Measurements from ENCODE around the gene DNM2.
"Not testable (repeated sequence)": the region's sequence is repeated elsewhere in the genome, so short reads cannot be mapped to it uniquely, and the experiment has no call there.

The DNM2 gene

DNA sequence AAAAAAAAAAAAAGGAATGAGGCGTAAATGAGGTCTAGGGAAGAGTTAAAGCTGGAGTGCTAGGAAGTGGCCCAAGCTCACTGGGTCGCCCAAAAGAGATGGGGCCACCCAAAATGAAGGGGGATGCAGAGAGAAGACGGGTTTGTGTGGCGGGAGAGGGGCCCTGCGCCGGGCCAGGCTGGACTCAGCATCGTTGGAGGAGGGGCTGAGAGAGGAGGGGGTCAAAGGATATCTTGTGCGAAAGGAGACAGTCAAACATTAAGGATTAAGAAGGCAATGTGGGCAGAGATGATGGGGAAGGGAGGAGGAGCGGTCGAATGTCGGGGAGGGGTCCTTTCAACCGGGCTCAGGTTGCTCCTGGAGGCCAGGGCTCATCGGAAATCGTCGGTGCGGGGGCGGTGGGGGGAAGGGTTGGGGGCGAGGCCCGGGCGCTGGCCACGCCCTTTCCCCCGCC, 152.6 kb downstream of the DNM2 start:
- DNase-seq (ENCODE audit: insufficient read length) (no peak), FAIRE-seq (no peak)
- no peak for TF ChIP-seq TAF1 (IDR thresholded peaks at IDR 0.05; ENCODE audit: borderline replicate concordance, low read depth, low read length)
- no peak for TF ChIP-seq POLR2A (IDR thresholded peaks at IDR 0.05; ENCODE audit: low read depth, low read length)
- TF ChIP-seq POLR2AphosphoS5 (IDR thresholded peaks at IDR 0.05; ENCODE audit: low read depth, low read length) = no peak

DNA sequence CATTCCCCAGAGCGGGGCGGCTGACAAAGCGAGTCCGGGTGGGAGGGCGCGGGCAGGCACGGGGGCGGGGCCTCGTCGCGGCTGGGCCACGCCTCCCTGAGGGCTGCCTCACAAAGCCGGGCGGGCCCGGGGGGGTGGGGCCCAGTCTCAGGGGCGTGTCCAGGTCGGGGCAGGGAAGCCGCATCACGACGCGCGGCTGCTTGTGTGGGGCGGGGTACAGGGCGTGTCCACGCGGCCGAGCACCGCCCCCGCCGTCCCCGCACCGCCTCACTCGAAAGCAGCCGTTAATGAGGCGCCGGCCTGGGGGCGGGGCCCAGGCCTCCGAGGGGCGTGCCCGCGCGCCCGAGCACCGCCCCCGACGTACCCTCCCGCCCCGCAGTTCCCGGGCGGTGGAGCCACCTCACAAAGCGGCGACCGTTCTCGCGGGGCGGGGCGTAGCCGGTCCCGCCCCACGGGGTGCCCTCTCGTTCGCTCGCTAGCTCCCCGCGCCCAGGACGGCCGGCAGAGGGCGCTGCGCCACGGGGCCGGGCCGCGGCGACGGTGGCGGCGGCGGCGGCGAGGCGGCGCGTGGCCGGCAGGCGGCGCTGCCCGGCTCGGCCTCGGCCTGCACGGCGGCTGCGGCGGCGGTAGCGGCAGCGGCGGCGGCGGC, 153.2 kb downstream of the DNM2 start, which contains the start of gene CARM1:
Gene CARM1, plus strand, starts transcription at position 599 of the 649 bp plus-strand sequence. CDS start 150 bp downstream, outside the sequence.
- DNase-seq (ENCODE audit: insufficient read length) = peak; percentile 96
- peak; percentile 97 for FAIRE-seq
- TF ChIP-seq POLR2A (IDR thresholded peaks at IDR 0.05; ENCODE audit: low read depth, low read length) = no peak
- no peak for TF ChIP-seq POLR2AphosphoS5 (IDR thresholded peaks at IDR 0.05; ENCODE audit: low read depth, low read length)

DNA sequence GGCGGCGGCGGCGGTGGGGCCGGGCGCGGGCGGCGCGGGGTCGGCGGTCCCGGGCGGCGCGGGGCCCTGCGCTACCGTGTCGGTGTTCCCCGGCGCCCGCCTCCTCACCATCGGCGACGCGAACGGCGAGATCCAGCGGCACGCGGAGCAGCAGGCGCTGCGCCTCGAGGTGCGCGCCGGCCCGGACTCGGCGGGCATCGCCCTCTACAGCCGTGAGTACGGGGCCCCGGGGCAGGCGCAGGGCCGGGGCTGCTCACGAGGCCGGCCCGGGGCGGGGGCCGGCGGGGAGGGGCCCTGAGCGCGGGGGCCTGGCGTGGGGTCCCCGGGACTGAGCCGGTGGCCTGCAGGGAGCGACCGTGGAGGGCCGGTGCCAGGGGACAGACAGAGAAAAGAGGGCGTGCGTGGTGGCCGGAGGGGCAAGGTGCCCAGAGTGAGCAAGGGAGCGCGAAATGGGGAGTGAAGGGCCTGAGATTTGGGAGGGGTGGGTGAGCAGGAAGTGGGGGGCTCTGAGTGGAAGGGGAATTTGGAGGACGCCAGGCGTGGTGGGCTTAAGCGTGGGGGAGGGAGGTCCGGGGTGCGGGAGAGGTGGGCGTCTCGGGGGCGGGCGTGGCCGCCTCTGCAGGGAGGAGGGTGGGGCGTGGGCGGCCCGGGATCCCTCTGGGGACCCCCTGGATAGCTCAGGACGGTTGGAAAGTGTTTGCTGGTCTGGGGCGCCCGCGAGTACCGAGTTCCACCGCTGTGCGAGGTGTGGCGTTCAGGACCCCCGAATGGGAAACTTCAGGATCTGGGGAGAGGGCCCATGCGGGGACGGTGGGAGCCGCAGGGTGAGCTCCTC, 154.0 kb downstream of the DNM2 start:
- FAIRE-seq (no peak), DNase-seq (ENCODE audit: insufficient read length) (no peak)
- TF ChIP-seq TAF1 (IDR thresholded peaks at IDR 0.05; ENCODE audit: borderline replicate concordance, low read depth, low read length) (no peak), POLR2A (IDR thresholded peaks at IDR 0.05; ENCODE audit: low read depth, low read length) (no peak; the same call in 1 of the 2 replicates), POLR2AphosphoS5 (IDR thresholded peaks at IDR 0.05; ENCODE audit: low read depth, low read length) (no peak; the same call in 1 of the 2 replicates)

DNA sequence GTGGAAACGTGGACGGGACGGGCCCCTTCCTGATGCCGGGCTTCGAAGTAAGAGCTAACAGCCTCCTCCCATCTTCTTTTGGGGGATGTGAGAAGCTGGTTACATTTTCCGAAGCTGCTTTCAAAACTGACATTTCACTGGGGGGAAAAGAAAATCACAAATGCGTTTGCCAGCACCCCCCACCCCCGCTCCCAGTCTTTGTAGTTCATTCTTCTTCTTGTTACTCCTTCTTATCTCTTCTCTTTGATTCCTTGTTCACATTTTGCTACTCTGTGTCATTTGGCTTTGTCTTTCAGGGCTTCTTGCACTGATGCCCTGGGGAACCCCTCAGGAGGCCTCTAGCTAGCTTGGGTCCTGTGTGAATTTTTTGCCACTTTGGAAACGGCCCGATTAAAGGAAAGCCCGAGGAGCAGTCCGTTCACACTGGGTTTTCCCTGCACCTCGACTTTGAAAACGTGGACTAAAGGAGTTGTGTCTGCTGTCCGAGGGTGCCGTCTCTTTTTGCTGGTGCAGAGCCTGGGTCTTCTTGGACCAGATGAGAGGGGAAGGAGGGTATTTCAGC, 154.7 kb downstream of the DNM2 start:
- TF ChIP-seq TAF1 (IDR thresholded peaks at IDR 0.05; ENCODE audit: borderline replicate concordance, low read depth, low read length) (no peak), POLR2A (IDR thresholded peaks at IDR 0.05; ENCODE audit: low read depth, low read length) (no peak), POLR2AphosphoS5 (IDR thresholded peaks at IDR 0.05; ENCODE audit: low read depth, low read length) (no peak)
- FAIRE-seq (peak; percentile 33), DNase-seq (ENCODE audit: insufficient read length) (no peak)

DNA sequence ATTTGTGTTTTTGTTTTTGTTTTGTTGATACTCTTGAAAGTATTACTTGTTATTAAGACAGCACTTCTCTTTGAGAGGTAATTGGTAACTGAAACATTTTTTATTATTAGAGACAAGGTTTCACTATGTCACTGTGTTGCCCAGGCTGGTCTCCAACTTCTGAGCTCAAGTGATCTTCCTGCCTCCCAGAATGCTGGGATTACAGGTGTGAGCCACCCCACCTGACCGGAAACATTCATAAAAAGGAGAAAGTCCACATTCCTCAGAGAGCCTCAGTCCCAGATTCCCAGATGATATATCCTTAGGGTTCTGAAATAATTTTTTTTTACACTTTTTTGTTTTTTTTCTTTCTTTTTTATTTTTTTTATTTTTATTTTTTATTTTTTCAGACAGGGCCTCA, 156.1 kb downstream of the DNM2 start:
- FAIRE-seq = no peak
- no peak for TF ChIP-seq POLR2A (IDR thresholded peaks at IDR 0.05; ENCODE audit: low read depth, low read length)
- no peak for TF ChIP-seq TAF1 (IDR thresholded peaks at IDR 0.05; ENCODE audit: borderline replicate concordance, low read depth, low read length)
- no peak for TF ChIP-seq POLR2AphosphoS5 (IDR thresholded peaks at IDR 0.05; ENCODE audit: low read depth, low read length)
- DNase-seq (ENCODE audit: insufficient read length) = no peak

DNA sequence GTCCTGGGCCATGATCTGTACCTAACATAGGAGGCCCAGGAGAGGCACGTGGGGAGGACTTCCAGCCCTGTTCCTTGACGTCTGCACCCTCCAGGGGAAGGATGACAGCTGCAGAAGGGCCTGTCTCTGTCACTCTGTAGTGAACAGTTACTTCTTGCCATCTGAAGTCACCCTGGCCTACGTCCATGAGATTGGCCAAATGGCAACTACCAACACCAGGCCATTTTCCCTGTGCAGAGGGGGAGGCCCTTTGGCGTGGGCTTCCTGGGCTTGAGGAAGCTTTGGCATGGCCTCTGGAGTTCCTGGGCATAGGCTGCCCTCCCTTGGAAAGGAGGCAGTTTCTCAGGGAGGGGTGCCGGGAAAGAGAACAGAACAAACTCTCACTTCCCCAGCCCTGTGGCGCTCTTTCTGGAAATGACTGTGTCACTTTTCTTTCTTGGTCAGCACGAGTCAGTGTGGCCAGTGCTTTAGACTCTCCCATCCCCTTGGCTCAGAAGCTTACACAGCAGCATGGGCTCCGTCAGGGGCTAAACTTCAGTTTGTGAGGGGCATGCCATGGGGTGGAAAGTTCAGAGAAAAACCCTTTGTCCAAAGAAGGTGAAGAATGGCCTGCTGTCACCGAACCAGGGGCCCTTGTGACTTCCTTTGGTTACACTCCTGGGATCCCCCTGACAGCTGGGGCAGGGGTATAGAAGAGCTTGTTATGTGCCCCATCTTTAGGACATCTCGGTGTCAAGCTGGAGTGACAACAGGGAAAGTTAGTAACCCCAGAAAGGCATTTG, 158.8 kb downstream of the DNM2 start:
- DNase-seq (ENCODE audit: insufficient read length) = no peak
- peak; percentile 92 for FAIRE-seq
- TF ChIP-seq POLR2AphosphoS5 (IDR thresholded peaks at IDR 0.05; ENCODE audit: low read depth, low read length) (0 out of 2 replicates have a peak, but pooled peaks have one; percentile 0), TAF1 (IDR thresholded peaks at IDR 0.05; ENCODE audit: borderline replicate concordance, low read depth, low read length) (peak; percentile 47; the same call in 1 of the 2 replicates), POLR2A (IDR thresholded peaks at IDR 0.05; ENCODE audit: low read depth, low read length) (no peak; the same call in 1 of the 2 replicates)

DNA sequence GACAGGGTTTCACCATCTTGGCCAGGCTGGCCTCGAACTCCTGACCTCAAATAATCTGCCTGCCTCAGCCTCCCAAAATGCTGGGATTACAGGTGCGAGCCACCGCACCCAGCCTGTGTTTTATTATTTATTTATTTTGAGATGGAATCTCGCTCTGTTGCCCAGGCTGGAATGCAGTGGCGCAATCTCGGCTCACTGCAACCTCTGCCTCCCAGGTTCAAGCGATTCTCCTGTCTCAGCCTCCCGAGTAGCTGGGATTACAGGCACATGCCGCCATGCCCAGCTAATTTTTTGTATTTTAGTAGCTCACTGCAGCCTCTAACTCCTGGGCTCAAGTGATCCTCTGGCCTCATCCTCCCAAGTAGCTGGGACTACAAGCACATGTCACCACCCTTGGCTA, 159.7 kb downstream of the DNM2 start:
- not testable (repeated sequence) for DNase-seq (ENCODE audit: insufficient read length); FAIRE-seq

DNA sequence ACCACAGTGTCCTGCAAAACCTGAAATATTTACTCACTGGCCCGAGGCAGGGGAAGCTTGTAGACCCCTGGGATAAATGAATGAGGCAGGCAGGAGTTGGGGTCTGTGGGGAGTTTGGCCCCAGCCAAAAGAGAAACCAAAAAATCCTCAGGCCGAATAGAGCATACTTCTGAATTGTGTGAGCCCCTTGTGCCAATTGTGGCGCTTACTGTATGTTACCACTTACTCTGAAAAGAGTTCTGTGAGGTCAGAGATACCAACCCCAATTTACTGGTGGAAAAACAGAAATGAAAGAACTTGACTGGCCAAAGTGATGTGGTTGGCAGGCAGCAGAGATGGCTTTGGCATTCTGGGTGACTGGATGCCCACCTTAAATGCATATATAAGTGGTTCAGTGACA, 160.4 kb downstream of the DNM2 start:
- TF ChIP-seq TAF1 (IDR thresholded peaks at IDR 0.05; ENCODE audit: borderline replicate concordance, low read depth, low read length) (no peak), POLR2AphosphoS5 (IDR thresholded peaks at IDR 0.05; ENCODE audit: low read depth, low read length) (no peak), POLR2A (IDR thresholded peaks at IDR 0.05; ENCODE audit: low read depth, low read length) (no peak)
- DNase-seq (ENCODE audit: insufficient read length) (no peak), FAIRE-seq (no peak)

Measured in GM12892 (cell line).